GM12892 (cell line): ENCODE measurements around the gene MACROD2.

Experiments
- DNase-seq: peaks from one replicate; pipeline ENCODE4 v3.0.0; 2011; ENCODE audit not compliant: insufficient read length
- FAIRE-seq: peaks from 2 replicates; lab custom pipeline; 2011; peaks lifted over from hg19 to GRCh38; lab: Jason Lieb, UNC
- POLR2A ChIP-seq: IDR thresholded peaks from 2 replicates; pipeline ENCODE4 v1.6.1; 2011; ENCODE audit warnings: low read depth, low read length, control low read depth
- POLR2AphosphoS5 ChIP-seq: IDR thresholded peaks from 2 replicates; pipeline ENCODE4 v1.6.1; 2011; ENCODE audit warnings: low read depth, low read length, control low read depth
- TAF1 ChIP-seq: IDR thresholded peaks from 2 replicates; pipeline ENCODE4 v1.6.1; 2011; ENCODE audit warnings: low read depth, mild to moderate bottlenecking, control low read depth, low read length, borderline replicate concordance

MACROD2 gene

DNA sequence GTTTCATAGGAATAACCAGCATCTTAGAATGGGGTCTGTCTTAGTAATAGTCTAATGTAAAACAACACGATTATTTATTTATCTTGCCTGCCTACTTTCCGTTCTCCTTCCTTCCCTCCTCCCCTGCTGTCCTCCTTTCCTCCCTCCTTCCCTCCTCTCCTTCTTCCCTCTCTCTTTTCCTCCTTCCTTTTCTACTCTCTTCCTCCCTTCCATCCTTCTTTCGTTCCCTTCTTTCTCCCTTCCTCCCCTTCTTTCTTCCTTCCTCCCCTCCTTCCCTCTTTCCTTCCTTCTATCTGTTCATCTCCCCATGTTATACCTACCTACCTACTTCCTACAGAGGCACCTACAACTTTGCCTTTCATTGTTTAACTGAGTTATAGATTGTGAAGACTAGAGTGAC is 1637.4 kb downstream of the MACROD2 start:
- no peak for DNase-seq
- TF ChIP-seq POLR2AphosphoS5 (no peak), TAF1 (no peak), POLR2A (no peak)
- FAIRE-seq = no peak

DNA sequence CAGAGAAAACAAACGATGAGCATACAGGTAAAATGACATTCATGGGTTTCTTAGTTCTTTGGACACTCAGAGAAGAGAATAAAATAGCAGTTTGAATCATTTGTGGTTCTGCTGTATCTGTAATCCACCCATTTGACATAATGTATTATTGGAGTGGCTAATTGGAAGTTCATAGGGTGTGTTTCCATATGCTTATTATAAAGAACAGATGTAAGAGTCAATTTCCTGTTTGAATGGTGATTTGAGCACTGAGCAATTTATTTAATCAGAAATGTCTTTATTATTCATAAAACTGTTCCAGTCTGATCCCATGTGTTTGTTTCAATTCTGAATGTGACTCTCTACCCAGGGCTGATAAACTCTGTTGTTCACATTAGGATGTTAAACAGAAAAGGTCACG is 1638.8 kb downstream of the MACROD2 start:
- no peak for TF ChIP-seq POLR2A
- no peak for TF ChIP-seq POLR2AphosphoS5
- no peak for TF ChIP-seq TAF1
- FAIRE-seq = no peak
- no peak for DNase-seq

DNA sequence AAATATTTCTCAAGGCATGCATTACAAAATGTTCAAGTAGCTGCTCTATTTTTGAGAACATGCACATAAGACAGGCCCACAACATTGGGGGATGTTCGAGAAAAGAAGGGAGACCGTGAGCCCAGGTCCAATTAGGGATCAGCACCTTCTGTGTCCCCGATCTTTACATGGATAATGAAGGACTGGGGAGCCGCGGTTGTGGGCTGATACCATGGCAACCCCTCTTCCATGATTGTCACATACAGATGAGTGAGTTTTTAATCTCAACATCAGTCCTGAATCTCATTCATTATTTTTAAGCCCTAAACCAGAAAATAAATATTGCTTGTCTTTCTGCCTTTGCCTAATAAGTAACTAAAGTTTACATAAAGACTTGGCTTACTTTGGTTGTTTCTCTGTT is 1642.2 kb downstream of the MACROD2 start:
- TF ChIP-seq TAF1 (no peak), POLR2A (no peak), POLR2AphosphoS5 (no peak)
- no peak for FAIRE-seq
- no peak for DNase-seq

DNA sequence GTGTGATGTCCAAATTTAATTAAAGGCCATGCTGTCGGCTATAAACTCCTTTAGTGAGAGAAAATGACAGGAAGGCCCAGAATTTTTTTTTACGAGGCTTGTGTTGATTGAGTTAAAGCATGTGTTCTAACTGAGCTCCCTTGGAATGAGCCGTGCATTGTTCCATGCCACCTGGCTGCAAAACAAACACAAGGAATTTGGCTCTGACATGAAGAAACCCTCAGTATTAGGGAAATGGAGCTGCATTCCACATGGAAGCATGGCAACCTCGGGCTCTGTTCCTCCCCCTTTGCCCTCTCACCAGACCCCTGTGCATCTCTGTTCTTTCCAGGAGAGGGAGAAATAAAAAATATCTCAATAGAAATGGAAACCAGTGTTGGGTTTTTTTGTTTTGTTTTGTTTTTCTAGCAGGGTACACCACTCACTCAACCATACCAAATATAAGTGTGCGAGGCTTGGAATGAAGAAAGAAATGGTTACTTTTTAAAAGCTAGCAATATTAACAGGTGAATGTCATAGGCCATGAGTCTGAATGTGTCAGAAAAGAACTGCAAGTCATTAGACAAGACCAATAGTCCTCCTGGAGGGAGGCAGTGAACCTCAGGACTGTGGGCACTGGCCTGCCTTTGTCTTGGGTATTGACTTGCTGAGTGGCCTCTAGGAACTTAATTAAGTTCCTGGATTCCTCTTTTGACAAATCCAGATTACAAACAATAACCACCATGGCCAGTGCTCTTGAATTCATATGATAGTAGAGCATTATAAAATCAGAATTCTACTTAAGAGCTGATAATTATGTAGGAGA is 1642.8 kb downstream of the MACROD2 start:
- no peak for TF ChIP-seq POLR2AphosphoS5
- TF ChIP-seq TAF1 = no peak
- TF ChIP-seq POLR2A = no peak
- DNase-seq (no peak), FAIRE-seq (no peak)

DNA sequence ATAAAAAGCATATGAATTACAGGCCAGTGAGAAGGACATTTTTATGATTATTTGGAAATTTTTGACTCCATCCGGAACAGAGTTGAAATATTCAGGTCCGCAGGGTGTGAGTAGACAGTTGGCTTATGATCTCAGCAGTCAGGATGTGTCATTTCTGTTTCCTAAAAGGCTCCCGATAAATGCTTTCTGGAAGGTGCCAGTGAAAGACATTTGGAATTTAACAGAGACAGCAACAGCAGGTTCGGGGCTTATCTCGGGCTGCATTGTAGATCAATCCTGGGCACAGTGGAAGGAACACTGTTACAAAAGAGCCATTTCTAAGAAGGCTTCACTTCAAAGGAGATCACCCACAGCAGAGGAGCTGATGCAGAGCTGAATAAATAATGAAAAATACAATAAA is 1643.5 kb downstream of the MACROD2 start:
- TF ChIP-seq TAF1 = no peak
- no peak for TF ChIP-seq POLR2A
- TF ChIP-seq POLR2AphosphoS5 = no peak
- DNase-seq (no peak), FAIRE-seq (no peak)

DNA sequence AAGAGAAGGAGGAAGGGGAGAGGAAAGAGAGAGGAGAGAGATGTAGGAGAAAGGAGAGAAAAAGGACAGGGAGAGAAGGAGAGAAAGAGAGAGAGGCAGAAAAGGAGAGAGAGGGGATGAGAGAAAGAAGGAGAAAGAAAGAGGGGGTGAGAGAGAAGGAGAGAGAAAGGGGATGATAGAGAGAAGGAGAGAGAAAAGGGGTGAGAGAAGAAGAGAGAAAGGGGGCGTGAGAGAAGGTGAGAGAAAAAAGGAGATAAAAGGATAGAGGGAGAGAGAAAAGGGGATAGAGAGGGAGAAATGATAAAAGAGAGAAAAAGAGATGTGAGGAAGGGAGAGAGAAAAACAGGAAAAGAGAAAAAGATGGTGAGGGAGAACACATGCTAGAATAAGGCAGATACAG is 1644.5 kb downstream of the MACROD2 start:
- DNase-seq = no peak
- no peak for FAIRE-seq
- TF ChIP-seq POLR2AphosphoS5 = no peak
- no peak for TF ChIP-seq TAF1
- TF ChIP-seq POLR2A = no peak

DNA sequence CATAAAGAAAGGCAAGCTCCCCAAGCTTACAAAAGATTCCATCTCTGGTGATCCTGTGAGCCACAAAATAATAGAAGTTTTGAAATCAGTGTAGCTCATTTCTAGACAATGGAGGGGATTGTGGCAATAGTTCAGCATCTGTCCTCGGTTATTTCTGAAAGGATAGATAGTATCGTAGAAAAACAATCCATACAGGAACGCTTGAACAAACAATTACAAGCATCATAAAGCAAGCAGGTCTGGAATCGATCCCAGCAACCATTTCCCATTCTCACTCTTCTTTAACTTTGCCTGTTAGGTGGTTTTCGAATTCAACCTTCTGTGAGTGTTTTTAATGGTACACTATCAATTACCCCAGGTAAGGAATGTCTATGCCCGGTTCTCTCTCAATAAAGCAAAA is 1646.8 kb downstream of the MACROD2 start:
- FAIRE-seq (no peak), DNase-seq (no peak)
- TF ChIP-seq POLR2A (no peak), POLR2AphosphoS5 (no peak), TAF1 (no peak)

DNA sequence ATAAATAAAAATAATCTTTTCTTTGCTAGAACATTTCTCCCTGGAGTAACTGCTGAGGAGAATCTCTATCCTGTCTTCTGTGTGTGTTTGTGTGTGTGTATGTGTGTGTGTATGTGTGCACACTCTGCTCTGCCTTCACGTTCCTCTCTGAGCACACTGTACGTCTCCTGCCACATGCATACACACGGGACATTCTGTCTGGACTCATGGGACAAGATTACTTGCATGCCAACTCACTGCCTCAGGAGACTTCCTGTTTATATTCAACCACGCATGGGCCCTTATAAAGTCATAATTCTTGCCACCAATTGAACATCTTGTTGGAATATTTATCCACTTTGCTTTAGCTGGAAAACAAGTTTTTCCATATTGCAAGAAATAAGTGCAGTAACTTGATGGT is 1647.4 kb downstream of the MACROD2 start:
- DNase-seq (no peak), FAIRE-seq (no peak)
- no peak for TF ChIP-seq TAF1
- TF ChIP-seq POLR2AphosphoS5 = no peak
- TF ChIP-seq POLR2A = no peak

DNA sequence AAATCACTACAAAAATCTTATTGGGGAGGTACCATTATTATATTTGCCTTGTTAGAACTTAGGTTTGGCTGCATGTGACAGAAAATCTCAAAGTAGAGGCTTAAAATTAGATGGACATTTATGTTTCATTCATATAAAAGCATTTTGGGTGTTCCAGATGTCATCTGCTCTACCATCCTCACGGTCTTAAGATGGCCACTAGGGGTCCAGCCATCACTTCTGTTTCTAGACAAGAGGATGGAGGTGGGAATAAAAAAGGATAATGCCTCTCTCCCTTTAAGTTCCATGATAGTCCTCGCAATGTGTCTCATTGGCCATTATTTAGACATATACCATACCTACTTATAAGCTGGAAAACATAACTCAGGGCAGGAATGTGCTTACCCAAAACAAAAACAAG is 1648.4 kb downstream of the MACROD2 start:
- FAIRE-seq (no peak), DNase-seq (no peak)

DNA sequence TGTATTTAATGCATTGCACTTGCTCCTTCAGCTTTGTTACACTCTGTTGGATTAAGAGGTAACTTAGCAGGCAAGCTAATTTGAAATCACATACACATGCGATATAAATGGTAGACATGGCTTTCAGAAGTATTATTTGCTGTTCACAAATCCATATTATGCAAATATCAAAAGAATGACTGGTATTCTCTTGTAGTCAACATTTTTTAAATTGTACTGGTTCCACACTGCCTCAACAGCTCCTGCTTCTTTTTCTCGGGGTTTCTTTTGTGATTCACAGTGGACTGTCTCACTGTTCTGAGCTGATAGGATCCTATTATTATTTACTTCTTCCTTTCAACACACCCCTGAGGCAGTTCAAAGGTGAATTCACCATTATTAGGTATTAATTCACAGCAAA is 1650.5 kb downstream of the MACROD2 start:
- FAIRE-seq (no peak), DNase-seq (no peak)

More for the DNA sequence above, 1648.4 kb downstream of the MACROD2 start:
- TF ChIP-seq POLR2AphosphoS5 = no peak
- TF ChIP-seq TAF1 = no peak
- TF ChIP-seq POLR2A = no peak

DNA sequence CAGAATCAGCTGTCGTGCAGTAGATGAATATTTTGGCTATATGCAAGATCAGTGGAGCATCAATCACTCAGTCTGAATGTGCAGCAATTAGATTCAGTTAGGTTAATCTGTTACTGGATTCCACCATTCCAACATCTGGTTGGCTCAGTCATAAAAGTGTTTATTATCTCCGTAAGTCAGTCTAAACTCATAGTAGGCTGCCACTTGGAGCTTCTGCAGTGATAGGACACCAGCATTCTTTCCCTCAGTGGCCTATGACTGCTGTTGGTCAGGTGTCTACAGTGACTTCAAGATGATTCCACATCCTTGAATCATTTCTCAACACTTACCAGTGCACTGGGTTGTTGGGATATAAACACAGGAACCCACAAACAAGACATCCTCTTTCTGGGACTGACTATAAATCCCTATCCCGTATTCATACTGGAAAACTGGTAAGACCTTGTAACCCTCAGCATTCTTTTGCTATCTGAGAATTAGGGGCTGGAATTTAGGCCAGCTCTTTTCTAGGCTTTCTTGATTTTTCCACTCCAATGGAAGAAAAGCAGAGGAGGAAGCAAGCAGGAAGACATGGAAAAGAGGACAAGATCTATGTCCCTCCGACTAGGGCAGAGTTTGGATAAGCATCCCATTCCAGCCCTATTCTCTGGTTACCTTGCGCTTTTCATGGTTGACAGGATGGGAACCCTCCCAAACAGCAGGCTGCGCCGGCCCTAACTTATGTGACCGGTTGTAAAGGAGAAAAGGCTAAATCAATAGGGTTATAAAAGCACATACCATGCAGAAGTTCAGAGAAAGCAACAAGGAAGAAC is 1658.3 kb downstream of the MACROD2 start:
- DNase-seq (no peak), FAIRE-seq (no peak)
- TF ChIP-seq POLR2A (no peak), POLR2AphosphoS5 (no peak), TAF1 (no peak)

More for the DNA sequence above, 1650.5 kb downstream of the MACROD2 start:
- TF ChIP-seq POLR2A = no peak
- no peak for TF ChIP-seq POLR2AphosphoS5
- TF ChIP-seq TAF1 = no peak

DNA sequence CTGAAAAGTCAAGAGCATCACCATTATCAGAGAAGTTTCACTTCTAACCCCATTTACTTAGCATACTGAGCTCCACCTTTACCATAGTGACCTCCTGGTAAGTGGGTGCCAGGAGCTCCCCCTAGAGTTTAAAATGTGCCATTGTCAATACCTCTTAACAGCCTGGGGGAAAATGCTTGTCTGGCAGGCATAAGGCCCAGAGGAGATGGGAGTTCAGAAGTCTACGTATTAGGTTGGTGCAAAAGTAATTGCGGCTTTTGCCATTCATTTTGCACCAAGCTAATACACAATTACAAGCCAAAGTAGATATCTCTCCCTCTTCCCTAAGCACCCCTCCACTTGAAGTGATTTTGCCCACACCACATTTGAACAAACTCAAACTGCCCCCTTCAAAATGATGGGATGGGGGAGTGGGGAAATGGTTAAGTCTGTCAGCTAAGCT is 1658.9 kb downstream of the MACROD2 start:
- FAIRE-seq = peak; percentile 89
- DNase-seq = peak; percentile 27
- TF ChIP-seq POLR2A (no peak), TAF1 (no peak), POLR2AphosphoS5 (no peak)

DNA sequence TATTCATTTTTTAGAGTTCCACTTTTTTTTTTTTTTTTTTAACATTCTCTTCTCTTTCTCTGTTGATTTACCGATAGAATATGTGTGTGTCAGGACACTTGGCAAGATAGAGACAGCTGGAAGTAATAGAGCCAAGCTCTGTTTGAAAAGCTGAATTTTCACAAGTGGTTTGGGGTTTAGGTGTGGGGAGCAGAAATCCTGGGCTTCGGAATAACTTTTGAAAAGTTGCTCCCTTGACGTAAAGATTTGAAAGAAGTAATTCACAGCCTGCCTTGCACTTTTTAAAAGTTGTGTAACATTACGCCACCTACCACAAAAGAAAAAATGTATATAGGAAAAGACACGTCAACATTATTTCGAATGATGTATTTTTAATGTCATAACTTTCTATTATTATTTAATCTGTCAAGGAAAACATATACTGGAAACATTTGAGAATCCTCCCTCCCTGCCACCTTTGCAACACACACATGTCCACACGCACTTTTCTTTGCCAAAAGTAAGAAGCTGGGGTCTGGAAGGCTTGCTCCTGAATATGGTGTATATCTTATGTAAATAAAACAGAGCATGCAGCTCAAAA is 1660.1 kb downstream of the MACROD2 start:
- DNase-seq (no peak), FAIRE-seq (no peak)
- no peak for TF ChIP-seq POLR2A
- no peak for TF ChIP-seq POLR2AphosphoS5
- TF ChIP-seq TAF1 = no peak
